Mammary epithelial cell (primary cell): Measurements from ENCODE around the gene ESRRB.

Experiments used
- EZH2 ChIP-seq: IDR thresholded peaks from 2 replicates; pipeline ENCODE4 v1.6.1; 2012; ENCODE audit warnings: low read length, inconsistent platforms, borderline replicate concordance
- TF ChIP-seq, protein P1 (sequence below), 2 donors: IDR thresholded peaks in 1 of 2; conservative IDR thresholded peaks in 1 of 2; 2 replicates each; pipeline ENCODE4 v1.5.1; 2011 to 2012; ENCODE audit warnings: inconsistent platforms in 2 of 2, low read length in 2 of 2, mild to moderate bottlenecking in 2 of 2, control low read depth in 1 of 2, low read depth in 1 of 2; ENCODE audit not compliant: insufficient read depth in 1 of 2; ENCODE audit errors: extremely low read depth in 1 of 2

DNA sequence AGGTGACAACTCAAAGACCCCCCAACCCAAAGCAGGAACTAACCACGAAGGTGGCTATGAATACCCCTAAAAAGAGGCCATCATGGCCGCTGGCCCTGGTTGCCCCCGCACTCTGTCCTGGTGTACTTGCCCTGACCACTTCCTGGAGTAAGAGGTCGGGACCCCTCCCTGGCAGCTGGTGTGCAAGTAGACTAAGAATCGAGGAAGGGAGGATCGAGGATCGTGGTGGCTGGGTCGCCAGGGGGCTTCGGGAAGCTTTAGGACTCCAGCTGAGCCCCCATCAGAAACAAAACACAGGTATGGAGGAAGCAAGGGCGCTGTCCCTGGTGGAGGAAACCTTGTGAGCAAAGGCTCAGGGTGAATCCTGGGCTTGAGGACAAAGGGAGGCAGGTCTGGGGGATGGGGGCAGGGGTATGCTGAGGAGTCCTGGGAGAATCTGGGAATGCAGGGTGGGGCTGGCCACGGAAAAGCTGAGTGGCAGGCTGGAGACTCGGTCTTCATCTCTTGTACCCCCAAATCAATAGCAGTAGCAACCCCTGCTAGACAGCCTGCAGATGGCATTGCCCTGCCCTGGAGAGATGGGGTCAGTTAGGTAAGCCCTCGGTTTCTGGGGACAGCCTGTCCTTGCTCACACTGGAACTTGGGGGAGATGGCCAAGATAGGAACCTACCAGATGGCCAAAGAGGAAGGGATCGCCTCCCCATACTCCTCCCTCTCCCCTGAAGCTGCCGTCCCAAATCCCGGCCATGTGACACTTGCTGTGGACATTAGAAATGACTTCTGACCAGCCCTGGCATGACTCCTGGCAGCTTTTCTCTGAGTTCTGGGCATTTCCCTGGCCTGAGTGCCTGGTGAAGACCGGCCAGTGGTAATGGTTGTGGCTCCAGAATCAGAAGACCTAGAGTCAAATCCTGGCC, 45.3 kb upstream of the ESRRB start:
- TF ChIP-seq, protein P1, sequence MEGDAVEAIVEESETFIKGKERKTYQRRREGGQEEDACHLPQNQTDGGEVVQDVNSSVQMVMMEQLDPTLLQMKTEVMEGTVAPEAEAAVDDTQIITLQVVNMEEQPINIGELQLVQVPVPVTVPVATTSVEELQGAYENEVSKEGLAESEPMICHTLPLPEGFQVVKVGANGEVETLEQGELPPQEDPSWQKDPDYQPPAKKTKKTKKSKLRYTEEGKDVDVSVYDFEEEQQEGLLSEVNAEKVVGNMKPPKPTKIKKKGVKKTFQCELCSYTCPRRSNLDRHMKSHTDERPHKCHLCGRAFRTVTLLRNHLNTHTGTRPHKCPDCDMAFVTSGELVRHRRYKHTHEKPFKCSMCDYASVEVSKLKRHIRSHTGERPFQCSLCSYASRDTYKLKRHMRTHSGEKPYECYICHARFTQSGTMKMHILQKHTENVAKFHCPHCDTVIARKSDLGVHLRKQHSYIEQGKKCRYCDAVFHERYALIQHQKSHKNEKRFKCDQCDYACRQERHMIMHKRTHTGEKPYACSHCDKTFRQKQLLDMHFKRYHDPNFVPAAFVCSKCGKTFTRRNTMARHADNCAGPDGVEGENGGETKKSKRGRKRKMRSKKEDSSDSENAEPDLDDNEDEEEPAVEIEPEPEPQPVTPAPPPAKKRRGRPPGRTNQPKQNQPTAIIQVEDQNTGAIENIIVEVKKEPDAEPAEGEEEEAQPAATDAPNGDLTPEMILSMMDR (conservative IDR thresholded peaks at IDR 0.05 in 1 of 2, IDR thresholded peaks at IDR 0.05 in 1 of 2; ENCODE audit: extremely low read depth in 1 of 2, insufficient read depth in 1 of 2, low read depth in 1 of 2, low read length in 2 of 2), result no peak
- TF ChIP-seq EZH2, result no peak
